GM19324 (cell line): ENCODE measurements around the gene EVI2A.

ENCODE experiments used
- ATAC-seq: cut with Tn5 transposase; IDR thresholded peaks from one replicate; pipeline ENCODE4 v1.9.1; 2021; ENCODE audit warnings: mild to moderate bottlenecking, moderate library complexity; ENCODE audit not compliant: unreplicated experiment, low FRiP score

The EVI2A gene

DNA sequence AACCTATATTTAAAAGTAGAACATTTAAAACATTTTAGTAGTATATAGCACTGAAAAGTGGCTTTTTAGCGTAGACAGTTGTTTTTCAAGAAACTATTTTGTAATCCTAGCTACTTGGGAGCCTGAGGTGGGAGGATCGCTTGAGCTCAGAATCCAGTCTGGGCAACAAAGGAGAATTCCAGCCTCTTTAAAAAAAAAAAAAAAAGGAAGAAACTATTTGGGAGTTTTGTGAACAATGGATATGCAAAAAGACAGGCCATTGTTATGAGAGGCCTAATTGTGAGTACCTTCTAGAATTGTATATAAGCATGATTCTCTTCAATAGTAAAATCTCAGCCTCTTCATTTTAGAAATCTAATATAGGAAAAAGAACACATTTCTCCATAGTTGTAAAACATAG, 42.0 kb downstream of the EVI2A start:
- ATAC-seq, result no peak

DNA sequence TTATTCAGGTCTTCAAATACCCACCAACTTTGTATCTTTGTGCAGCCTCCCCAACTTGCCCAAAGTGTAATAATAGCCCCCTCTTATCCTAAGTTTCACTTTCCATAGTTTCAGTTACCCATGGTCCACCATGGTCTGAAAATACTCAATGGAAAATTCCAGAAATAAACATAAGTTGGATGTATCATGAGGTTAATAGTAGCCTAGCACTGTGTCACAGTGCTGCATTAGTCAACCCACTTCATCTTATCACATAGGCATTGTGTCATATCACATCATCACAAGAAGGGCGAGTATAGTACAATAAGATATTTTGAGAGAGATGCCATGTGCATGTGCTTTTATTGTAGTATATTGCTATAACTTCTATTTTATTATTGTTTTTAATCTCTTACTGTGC, 46.3 kb downstream of the EVI2A start:
- ATAC-seq, result no peak

DNA sequence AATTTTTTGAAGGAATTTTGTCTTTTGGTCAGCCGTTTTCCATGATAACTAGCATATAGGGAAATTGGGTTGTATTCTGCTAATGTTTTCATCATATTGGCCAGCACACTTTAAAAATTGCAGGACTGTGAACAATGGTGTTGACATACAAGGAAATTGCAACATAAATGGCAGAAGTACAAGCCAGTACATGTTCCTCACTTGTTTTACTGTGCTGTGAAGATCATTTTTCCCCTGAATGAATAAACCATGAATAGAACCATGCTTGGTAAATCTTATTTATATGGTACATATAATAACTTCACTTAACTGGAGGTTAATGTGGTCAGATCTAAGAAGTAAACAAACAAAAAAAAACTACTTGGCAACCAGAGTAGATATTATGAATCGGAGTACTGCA, 47.2 kb downstream of the EVI2A start:
- ATAC-seq, result no peak

- ATAC-seq, result no peak
These were observed 47.9 kb downstream of the EVI2A start for GRCh38 chr17:31273516-31273915.

- no peak for ATAC-seq
These were observed 48.6 kb downstream of the EVI2A start for GRCh38 chr17:31272803-31273202.

DNA sequence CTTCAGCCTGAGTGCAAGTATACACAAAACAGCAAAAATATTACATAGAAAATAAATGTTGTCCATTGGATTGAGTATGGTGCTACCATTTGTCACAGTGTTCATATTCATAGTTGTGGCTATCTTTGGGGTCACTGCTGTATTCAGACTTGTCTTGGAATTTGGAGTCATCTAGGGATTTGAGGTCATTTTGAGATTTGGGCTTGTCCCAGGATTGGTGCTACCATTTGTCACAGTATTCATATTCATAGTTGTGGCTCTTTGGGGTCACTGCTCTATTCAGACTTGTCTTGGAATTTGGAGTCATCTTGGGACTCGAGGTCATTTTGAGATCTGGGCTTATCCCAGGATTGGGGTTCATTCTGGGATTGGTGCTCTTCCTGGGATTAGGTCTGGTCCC, 49.2 kb downstream of the EVI2A start:
- ATAC-seq, result no peak

DNA sequence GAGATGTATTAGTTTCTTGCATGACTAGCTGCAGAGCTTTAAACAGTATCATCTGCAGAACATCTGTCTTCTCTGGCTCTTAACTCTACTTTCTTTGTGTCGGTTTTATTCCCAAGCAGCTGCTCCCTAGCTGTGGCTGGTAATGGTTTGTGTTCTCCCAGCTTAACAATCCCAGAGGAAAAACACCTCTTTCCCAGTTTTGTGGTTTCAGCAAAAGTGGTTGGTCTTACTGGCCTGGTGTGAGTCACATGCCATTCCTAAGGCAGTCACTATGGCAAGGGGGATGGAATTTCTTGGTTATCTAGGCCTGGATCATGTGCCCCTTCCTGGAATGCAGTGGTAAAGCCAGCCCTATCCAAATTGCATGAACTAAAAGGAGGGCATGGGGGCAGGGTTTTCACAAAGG, 51.8 kb downstream of the EVI2A start:
- no peak for ATAC-seq

GRCh38 chr17:31269036-31269577, 52.3 kb downstream of the EVI2A start:
- ATAC-seq, result no peak
